Endothelial cell of umbilical vein (primary cell): ENCODE data around the gene TOP3A. TPM values are rescaled to one million over a fixed set of nuclear protein-coding genes. Genes with fewer than 3 reads are reported as not detected.

ENCODE experiments used
- BruUV-seq: library from RNA; stranded (reverse); fragments of 400-500 nt; replicated peaks from 2 replicates; lab custom pipeline; 2021; lab: Mats Ljungman, UMichigan
- CTCF ChIA-PET: fragments of 300-600, 350-600 bp; sonication (Branson Sonifier 250); formaldehyde crosslinking; loops from one replicate; lab custom pipeline; 2021; ENCODE audit warnings: antibody characterized with exemption, inconsistent platforms; lab: Charles Lee
- POLR2A ChIA-PET: fragments of 300-600, 350-600 bp; sonication (Branson Sonifier 250); formaldehyde crosslinking; loops from one replicate; lab custom pipeline; 2021; ENCODE audit warnings: antibody characterized with exemption, inconsistent platforms; lab: Charles Lee
- DNase-seq: peaks from one replicate; pipeline ENCODE4 v3.0.0-alpha.2; 2011; ENCODE audit warnings: low read depth, low spot score
- FAIRE-seq: peaks from 2 replicates; lab custom pipeline; 2011; peaks lifted over from hg19 to GRCh38; lab: Jason Lieb, UNC
- H2AFZ ChIP-seq: 2 replicates; pipeline ENCODE4 v1.6.0; 2012; ENCODE audit warnings: low read depth, low read length, control low read depth, inconsistent platforms
- H3K27ac ChIP-seq: 2 replicates; pipeline ENCODE4 v1.5.1; 2011; ENCODE audit warnings: low read depth, mild to moderate bottlenecking, control low read depth, low read length, moderate library complexity; ENCODE audit not compliant: insufficient read depth
- H3K27me3 ChIP-seq, 2 experiments: 2 replicates each; pipeline versions ENCODE4 v1.6.0 to v1.6.1; 2011; ENCODE audit warnings: low read length in 2 of 2, mixed read lengths in 1 of 2; ENCODE audit not compliant: control insufficient read depth in 2 of 2, insufficient read depth in 2 of 2
- H3K36me3 ChIP-seq, 2 experiments: 2 replicates in 1 of 2; 3 replicates in 1 of 2; pipeline ENCODE4 v1.5.1; 2011; ENCODE audit warnings: low read length in 2 of 2, mild to moderate bottlenecking in 1 of 2, moderate library complexity in 1 of 2; ENCODE audit not compliant: control insufficient read depth in 2 of 2, insufficient read depth in 2 of 2; ENCODE audit errors: extremely low read depth in 1 of 2
- H3K4me1 ChIP-seq: 3 replicates; pipeline ENCODE4 v1.5.1; 2011; ENCODE audit warnings: mild to moderate bottlenecking, low read length; ENCODE audit not compliant: control insufficient read depth, insufficient read depth; ENCODE audit errors: extremely low read depth
- H3K4me2 ChIP-seq: 2 replicates; pipeline ENCODE4 v1.6.1; 2011; ENCODE audit warnings: low read length, control low read depth, mixed read lengths; ENCODE audit not compliant: insufficient read depth
- H3K4me3 ChIP-seq, 3 experiments: fragments of 200-600 bp in 1 of 3; sonication (generic), shearing (Covaris generic) in 1 of 3; replicated peaks in 1 of 3; 2 replicates each; pipeline ENCODE4 v1.5.1; 2011 to 2016; ENCODE audit warnings: control low read depth in 3 of 3, low read length in 3 of 3, mild to moderate bottlenecking in 2 of 3, inconsistent platforms in 1 of 3, low read depth in 1 of 3, moderate library complexity in 1 of 3; ENCODE audit not compliant: insufficient read depth in 1 of 3
- H3K79me2 ChIP-seq: 2 replicates; pipeline ENCODE4 v1.6.0; 2012; ENCODE audit warnings: low read length, inconsistent platforms; ENCODE audit not compliant: control insufficient read depth, insufficient read depth
- H3K9ac ChIP-seq: replicated peaks from 2 replicates; pipeline ENCODE3; 2011; ENCODE audit warnings: low read length, control low read depth; ENCODE audit not compliant: insufficient read depth; ENCODE audit errors: extremely low read depth
- H3K9me1 ChIP-seq: replicated peaks from 3 replicates; pipeline ENCODE4 v1.6.0; 2011; ENCODE audit warnings: mild to moderate bottlenecking, low read length; ENCODE audit not compliant: control insufficient read depth, insufficient read depth; ENCODE audit errors: extremely low read depth
- H3K9me3 ChIP-seq: replicated peaks from 2 replicates; pipeline ENCODE4 v1.5.1; 2012; ENCODE audit warnings: low read length, inconsistent platforms; ENCODE audit not compliant: control insufficient read depth, insufficient read depth
- H4K20me1 ChIP-seq: replicated peaks from 2 replicates; pipeline ENCODE3; 2011; ENCODE audit warnings: mild to moderate bottlenecking, low read length; ENCODE audit not compliant: control insufficient read depth, insufficient read depth; ENCODE audit errors: extremely low read depth
- CTCF ChIP-seq, 2 donors: IDR thresholded peaks; 1 replicate in 1 of 2; 2 replicates in 1 of 2; pipeline ENCODE4 v1.5.1; 2011; ENCODE audit warnings: low read length in 2 of 2, mild to moderate bottlenecking in 2 of 2, moderate library complexity in 2 of 2, control low read depth in 1 of 2, inconsistent platforms in 1 of 2, low read depth in 1 of 2; ENCODE audit not compliant: insufficient read depth in 1 of 2; ENCODE audit errors: extremely low read depth in 1 of 2
- EZH2 ChIP-seq: IDR thresholded peaks from 2 replicates; pipeline ENCODE4 v1.6.1; 2012; ENCODE audit warnings: borderline replicate concordance, low read depth, mild to moderate bottlenecking, moderate library complexity, low read length, inconsistent platforms; ENCODE audit not compliant: severe bottlenecking
- FOS ChIP-seq: IDR thresholded peaks from 2 replicates; pipeline ENCODE4 v1.6.1; 2011; ENCODE audit warnings: mild to moderate bottlenecking, low read length, moderate library complexity, borderline replicate concordance; ENCODE audit not compliant: insufficient read depth
- GATA2 ChIP-seq: IDR thresholded peaks from 2 replicates; pipeline ENCODE4 v1.7.0; 2011; ENCODE audit warnings: low read depth, mild to moderate bottlenecking, moderate library complexity, mixed read lengths, low read length; ENCODE audit not compliant: insufficient read length, insufficient read depth
- JUN ChIP-seq: IDR thresholded peaks from 2 replicates; pipeline ENCODE4 v1.6.1; 2011; ENCODE audit warnings: borderline replicate concordance, low read depth; ENCODE audit not compliant: insufficient read length, insufficient read depth
- MAX ChIP-seq: IDR thresholded peaks from 2 replicates; pipeline ENCODE4 v1.6.1; 2011; ENCODE audit not compliant: insufficient read depth, insufficient read length
- MYC ChIP-seq: IDR thresholded peaks from one replicate; pipeline ENCODE4 v1.6.1; 2011; ENCODE audit warnings: mild to moderate bottlenecking, low read depth, low read length
- POLR2A ChIP-seq: IDR thresholded peaks from 2 replicates; pipeline ENCODE4 v1.6.1; 2012; ENCODE audit warnings: low read depth, mild to moderate bottlenecking, control low read depth, low read length
- POLR2AphosphoS5 ChIP-seq: IDR thresholded peaks from 2 replicates; pipeline ENCODE4 v1.6.1; 2012; ENCODE audit warnings: low read depth, mild to moderate bottlenecking, control low read depth, low read length, moderate library complexity; ENCODE audit not compliant: insufficient read depth
- dilution Hi-C: fragments of 300-500 bp; cut with MboI; formaldehyde crosslinking; loops from one replicate; pipeline ENCODE4 v1.15.0; 2019; ENCODE audit warnings: low sequenced_read_pairs; ENCODE audit not compliant: extremely low pct_ligation_motif_present
- intact Hi-C: fragments of 100-400 bp; cut with micrococcal nuclease; formaldehyde crosslinking; loops from one replicate; pipeline ENCODE4 v1.10.0; 2022
- polyA plus RNA-seq, 4 experiments: library from polyadenylated mRNA; depleted of rRNA in 3 of 4; stranded (reverse) in 3 of 4; unstranded in 1 of 4; fragments of >200 nt; gene quantifications; 2 replicates each; pipeline versions ENCODE4 v1.2.1 to v1.2.3, GENCODE V29; 2011 to 2012; ENCODE audit warnings: missing spikeins in 1 of 4
- total RNA-seq: library from RNA; stranded (reverse); gene quantifications from 2 replicates; pipeline ENCODE4 v1.2.3, GENCODE V29; 2021

TOP3A gene
- total and polyA plus RNA-seq, 2 donors (not counting 3 experiments of a cell fraction or from before 2014, with no cell fraction given): 20.4 to 53.1 TPM

- Histone ChIP-seq H3K4me3 (no peak overlapping the region), H3K4me2 (no peak overlapping the region), H3K79me2 (no peaks in the 10 kb centered on the region), H2AFZ (no peak overlapping the region), H3K9ac (no peak overlapping the region), H3K27ac (no peak overlapping the region), H3K4me1 (no peaks in the 10 kb centered on the region), H3K27me3 (no peaks in the 10 kb centered on the region), H4K20me1 (no peaks in the 10 kb centered on the region), H3K9me1 (no peaks in the 10 kb centered on the region), H3K36me3 (peaks cover 27 to 47% of the 10 kb centered on the region in 2 experiments), H3K9me3 (no peaks in the 10 kb centered on the region)
- FAIRE-seq (no peak), DNase-seq (no peak)
- no TSS peak for BruUV-seq
- dilution Hi-C loops (no loop called here), intact Hi-C loops (no loop called here)
- TF ChIP-seq MYC (no peak), JUN (no peak), FOS (no peak), EZH2 (no peak), MAX (no peak), GATA2 (no peak), POLR2A (no peak), POLR2AphosphoS5 (no peak), CTCF (IDR thresholded peaks at IDR 0.05; ENCODE audit: extremely low read depth in 1 of 2, insufficient read depth in 1 of 2, low read depth in 1 of 2, low read length in 2 of 2) (no peak)
- POLR2A ChIA-PET: interaction anchor here (0.6 kb wide), 1 partner anchor 13 kb away, joined by 3 read pairs; no protein-coding TSS in a partner anchor
- CTCF ChIA-PET: no interaction called here
Observed at GRCh38 chr17:18278867-18279266, 35.9 kb downstream of the TOP3A start.
